Tracheal epithelial cell (primary cell): ENCODE data around the gene PAX7. TPM values are rescaled to one million over a fixed set of nuclear protein-coding genes. Genes with fewer than 3 reads are reported as not detected.

ENCODE experiments used
- total RNA-seq: library from RNA; depleted of rRNA; stranded (reverse); fragments of >200 nt; gene quantifications from 2 replicates; pipeline ENCODE4 v1.2.1, GENCODE V29; 2014

The PAX7 gene
- not detected in 2 replicates for total RNA-seq

DNA sequence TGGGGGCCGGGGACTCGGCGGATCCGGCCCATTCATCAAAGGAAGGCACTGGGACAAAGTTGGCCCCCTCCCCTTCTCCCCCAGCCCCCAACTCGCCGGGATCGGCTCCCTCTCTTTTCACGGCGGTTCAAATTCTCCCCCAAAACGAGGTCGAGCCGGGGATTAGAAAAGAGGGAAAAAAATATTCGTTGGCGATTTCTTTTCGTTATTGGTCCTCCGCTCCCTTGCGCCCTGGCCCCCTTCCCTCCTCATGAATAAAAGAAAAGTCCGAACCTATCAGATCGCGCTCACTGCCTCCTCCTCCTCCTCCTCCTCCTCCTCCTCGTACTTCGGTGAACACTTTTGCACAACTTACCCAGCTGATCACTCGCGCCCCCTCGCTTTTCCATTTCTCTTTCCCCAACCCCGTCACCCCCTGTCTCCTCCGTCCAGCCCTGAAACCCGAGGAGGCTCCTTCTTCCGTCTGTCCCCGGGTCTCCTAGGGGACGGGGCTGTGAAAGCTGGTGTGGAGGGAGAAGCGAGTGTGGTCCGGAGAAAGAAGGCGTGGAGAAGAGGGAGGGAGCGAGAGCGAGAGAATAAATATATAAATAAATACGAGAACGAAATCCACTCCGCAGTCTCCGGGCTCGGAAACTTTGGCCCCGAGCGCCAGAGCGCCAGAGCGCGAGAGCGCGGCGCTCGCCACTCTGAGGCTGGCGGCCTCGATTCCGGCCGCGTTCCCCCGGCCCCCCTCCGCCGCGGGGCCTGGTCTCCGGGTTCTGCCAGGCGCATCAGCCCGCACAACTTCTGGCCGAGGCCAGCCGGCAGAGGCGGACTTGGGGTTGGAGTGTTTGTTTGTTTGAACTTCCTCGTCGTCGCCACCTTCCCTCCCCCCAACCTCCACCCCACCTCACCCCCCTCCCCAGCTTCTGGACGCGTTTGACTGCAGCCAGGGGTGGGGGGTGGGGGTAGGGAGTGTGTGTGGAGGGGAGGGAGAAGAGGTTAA, at the start of gene PAX7:
PAX7 (plus strand) TSS at position 336 of the 985 bp plus-strand sequence. CDS start 758 bp downstream, outside the sequence.

Other genes with a start within 250 kb of the PAX7 start
- 1.2 TPM in 1 of 2 replicates, not detected in the other for gene KLHDC7A, start 149.9 kb upstream of the PAX7 start, total RNA-seq
- gene TAS1R2, start 228.8 kb downstream of the PAX7 start, total RNA-seq = not detected in 2 replicates